ENCODE data around the gene BBS2.

Gene BBS2

GRCh38 chr16:56554441-56554840, 34.6 kb upstream of the BBS2 start:
- no peak for FAIRE-seq
- TF ChIP-seq CTCF (IDR thresholded peaks at IDR 0.05; ENCODE audit: insufficient read depth, missing control alignments): no peak

GRCh38 chr16:56551796-56552738, 32.2 kb upstream of the BBS2 start:
- no peak for FAIRE-seq
- DNase-seq (ENCODE audit: insufficient read length, low spot score): no peak

More at GRCh38 chr16:56554441-56554840, 34.6 kb upstream of the BBS2 start:
- no peak for DNase-seq (ENCODE audit: insufficient read length, low spot score)

GRCh38 chr16:56549744-56550385, 30.0 kb upstream of the BBS2 start:
- DNase-seq (ENCODE audit: insufficient read length, low spot score) (no peak), FAIRE-seq (no peak)
- no peak for TF ChIP-seq CTCF (IDR thresholded peaks at IDR 0.05; ENCODE audit: insufficient read depth, missing control alignments)

More at GRCh38 chr16:56551796-56552738, 32.2 kb upstream of the BBS2 start:
- no peak for TF ChIP-seq CTCF (IDR thresholded peaks at IDR 0.05; ENCODE audit: insufficient read depth, missing control alignments)

GRCh38 chr16:56549161-56549560, 29.3 kb upstream of the BBS2 start:
- no peak for FAIRE-seq

GRCh38 chr16:56547949-56548567, 28.2 kb upstream of the BBS2 start:
- FAIRE-seq: no peak
- DNase-seq (ENCODE audit: insufficient read length, low spot score): no peak
- no peak for TF ChIP-seq CTCF (IDR thresholded peaks at IDR 0.05; ENCODE audit: insufficient read depth, missing control alignments)

More at GRCh38 chr16:56549161-56549560, 29.3 kb upstream of the BBS2 start:
- DNase-seq (ENCODE audit: insufficient read length, low spot score): no peak
- TF ChIP-seq CTCF (IDR thresholded peaks at IDR 0.05; ENCODE audit: insufficient read depth, missing control alignments): no peak

GRCh38 chr16:56547120-56547948, 27.5 kb upstream of the BBS2 start:
- FAIRE-seq: no peak
- DNase-seq (ENCODE audit: insufficient read length, low spot score): no peak
- TF ChIP-seq CTCF (IDR thresholded peaks at IDR 0.05; ENCODE audit: insufficient read depth, missing control alignments): no peak

All from D721Med (cell line).